ENCODE data around the gene ARHGAP9. TPM values are rescaled to one million over a fixed set of nuclear protein-coding genes. Genes with fewer than 3 reads are reported as not detected.
A peak's percentile ranks its signal among the peaks of the same experiment; 100 is the strongest.
"Not testable (repeated sequence)": the region's sequence is repeated elsewhere in the genome, so short reads cannot be mapped to it uniquely, and the experiment has no call there.

ARHGAP9 gene
- polyA plus RNA-seq, 1 donor: 8.3 TPM

DNA sequence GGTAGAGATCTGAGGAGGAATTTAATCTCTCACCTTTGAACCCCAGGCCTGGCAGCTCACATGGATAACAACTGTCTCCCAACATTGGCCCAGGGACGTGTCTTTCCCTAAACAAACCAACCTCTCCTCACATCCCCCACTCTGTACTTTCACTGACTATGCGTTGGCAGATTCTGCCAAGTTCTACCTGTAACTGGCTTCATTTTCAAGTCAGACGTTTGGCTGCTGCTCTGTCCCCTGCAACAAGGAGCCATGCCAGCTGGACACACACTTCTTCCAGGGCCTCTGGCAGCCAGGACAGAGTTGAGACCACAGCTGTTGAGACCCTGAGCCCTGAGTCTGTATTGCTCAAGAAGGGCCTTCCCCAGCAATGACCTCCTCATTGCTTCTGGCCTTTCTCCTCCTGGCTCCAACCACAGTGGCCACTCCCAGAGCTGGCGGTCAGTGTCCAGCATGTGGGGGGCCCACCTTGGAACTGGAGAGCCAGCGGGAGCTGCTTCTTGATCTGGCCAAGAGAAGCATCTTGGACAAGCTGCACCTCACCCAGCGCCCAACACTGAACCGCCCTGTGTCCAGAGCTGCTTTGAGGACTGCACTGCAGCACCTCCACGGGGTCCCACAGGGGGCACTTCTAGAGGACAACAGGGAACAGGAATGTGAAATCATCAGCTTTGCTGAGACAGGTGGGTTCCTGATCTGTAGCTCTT is 45.0 kb downstream of the ARHGAP9 start, which contains the start of gene INHBC:
INHBC (plus strand) TSS at position 268 of the 707 bp plus-strand sequence; CDS start at position 371, 103 bp downstream.
- DNase-seq: no peak

GRCh38 chr12:57433370-57433769 is 46.3 kb downstream of the ARHGAP9 start:
- DNase-seq: no peak

DNA sequence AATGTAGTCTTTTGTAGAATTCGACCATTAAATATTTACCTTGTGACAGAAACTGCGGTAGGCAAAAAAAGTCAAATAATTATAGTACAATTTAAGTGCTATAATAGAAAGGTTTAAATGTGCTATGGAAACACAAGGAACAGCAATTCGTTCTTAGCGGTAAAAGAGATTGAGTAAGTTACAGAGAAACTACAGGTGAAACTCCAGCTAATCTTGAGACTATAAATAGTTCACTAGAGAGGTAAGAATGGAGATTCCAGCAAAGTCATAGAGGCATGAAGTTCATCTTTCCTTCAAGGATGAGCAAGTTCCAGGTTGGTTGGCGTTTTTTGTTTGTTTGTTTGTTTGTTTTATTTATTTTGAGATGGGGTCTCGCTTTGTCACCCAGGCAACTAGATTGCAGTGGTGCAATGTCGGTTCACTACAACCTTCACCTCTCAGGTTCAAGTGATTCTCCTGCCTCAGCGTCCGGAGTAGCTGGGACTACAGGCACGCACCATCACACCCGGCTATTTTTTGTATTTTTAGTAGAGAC is 47.9 kb downstream of the ARHGAP9 start:
- DNase-seq: no peak

- peak; percentile 97 for DNase-seq
These were observed 48.6 kb downstream of the ARHGAP9 start, which contains the start of gene R3HDM2 for GRCh38 chr12:57430931-57431566. Gene R3HDM2 (minus strand): TSS chr12:57431043. CDS start chr12:57310428, 120,615 bp downstream.

GRCh38 chr12:57430112-57430930 is 49.3 kb downstream of the ARHGAP9 start:
- no peak for DNase-seq

DNA sequence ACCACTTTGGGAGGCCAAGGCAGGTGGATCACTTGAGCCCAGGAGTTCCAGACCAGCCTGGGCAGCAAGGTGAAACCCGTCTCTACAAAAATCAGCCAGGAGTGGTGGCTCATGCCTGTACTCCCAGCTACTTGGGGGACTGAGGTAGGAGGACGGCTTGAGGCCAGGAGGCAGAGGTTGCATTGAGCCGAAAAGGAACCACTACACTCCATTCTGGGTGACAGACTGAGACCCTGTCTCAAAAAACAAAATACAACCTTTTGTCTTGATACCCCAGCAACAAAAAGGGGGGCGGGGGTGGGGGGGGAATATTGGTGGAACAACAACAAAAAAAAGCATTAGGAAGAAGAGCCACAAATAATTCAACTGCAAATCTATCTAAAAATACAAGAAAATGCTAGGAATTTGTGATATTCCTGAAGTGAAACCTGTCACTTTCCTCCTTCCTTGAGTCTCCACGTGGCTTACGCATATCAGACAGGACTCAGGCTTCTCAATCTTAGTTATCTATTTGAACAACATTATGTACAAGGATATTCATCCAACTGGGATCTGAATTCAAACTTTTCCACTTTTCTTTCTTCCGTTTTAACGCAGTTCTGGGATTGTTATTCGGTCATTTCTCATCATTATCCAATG is 50.1 kb downstream of the ARHGAP9 start:
- no peak for DNase-seq

- no peak for DNase-seq
These were observed 50.7 kb downstream of the ARHGAP9 start for GRCh38 chr12:57428965-57429364.

- not testable (repeated sequence) for DNase-seq
These were observed 52.7 kb downstream of the ARHGAP9 start for GRCh38 chr12:57426948-57427347.

Other genes starting within 250 kb of the ARHGAP9 start
- 476 TPM for gene STAC3, start 228.7 kb downstream of the ARHGAP9 start, polyA plus RNA-seq (ENCODE audit: insufficient read length)
- 49.4 TPM for gene R3HDM2, start 48.8 kb downstream of the ARHGAP9 start, polyA plus RNA-seq (ENCODE audit: insufficient read length)
- gene INHBC, start 45.1 kb downstream of the ARHGAP9 start, polyA plus RNA-seq (ENCODE audit: insufficient read length): not detected
- gene INHBE, start 24.6 kb downstream of the ARHGAP9 start, polyA plus RNA-seq (ENCODE audit: insufficient read length): 0.90 TPM
- gene GLI1, start 20.1 kb downstream of the ARHGAP9 start, polyA plus RNA-seq (ENCODE audit: insufficient read length): 8.2 TPM
- gene MARS1, start 8.2 kb upstream of the ARHGAP9 start, polyA plus RNA-seq (ENCODE audit: insufficient read length): 98.7 TPM
- 9.2 TPM for gene DDIT3, start 40.6 kb upstream of the ARHGAP9 start, polyA plus RNA-seq (ENCODE audit: insufficient read length)
- 46.2 TPM for gene MBD6, start 43.0 kb upstream of the ARHGAP9 start, polyA plus RNA-seq (ENCODE audit: insufficient read length)
- 157 TPM for gene DCTN2, start 67.3 kb upstream of the ARHGAP9 start, polyA plus RNA-seq (ENCODE audit: insufficient read length)
- gene KIF5A, start 70.2 kb upstream of the ARHGAP9 start, polyA plus RNA-seq (ENCODE audit: insufficient read length): not detected
- 12.1 TPM for gene PIP4K2C, start 111.3 kb upstream of the ARHGAP9 start, polyA plus RNA-seq (ENCODE audit: insufficient read length)
- gene DTX3, start 125.0 kb upstream of the ARHGAP9 start, polyA plus RNA-seq (ENCODE audit: insufficient read length): 21.8 TPM
- gene ARHGEF25, start 131.6 kb upstream of the ARHGAP9 start, polyA plus RNA-seq (ENCODE audit: insufficient read length): 31.7 TPM
- gene B4GALNT1, start 153.3 kb upstream of the ARHGAP9 start, polyA plus RNA-seq (ENCODE audit: insufficient read length): 1.9 TPM
- gene OS9, start 214.3 kb upstream of the ARHGAP9 start, polyA plus RNA-seq (ENCODE audit: insufficient read length): 118 TPM

All from hindlimb muscle (tissue), 1 donor.